IPS-18a (cell line): ENCODE results near the gene DLG2.

Experiments used
- H3K27ac ChIP-seq: one replicate; pipeline ENCODE4 v1.5.1; 2013; ENCODE audit warnings: low read length
- H3K27me3 ChIP-seq: one replicate; pipeline ENCODE4 v1.6.1; 2013; ENCODE audit warnings: mild to moderate bottlenecking, low read length; ENCODE audit not compliant: control insufficient read depth, insufficient read depth
- H3K36me3 ChIP-seq: one replicate; pipeline ENCODE4 v1.6.1; 2013; ENCODE audit warnings: low read depth, low read length; ENCODE audit not compliant: control insufficient read depth
- H3K4me1 ChIP-seq: one replicate; pipeline ENCODE4 v1.6.1; 2013; ENCODE audit warnings: low read depth, low read length; ENCODE audit not compliant: control insufficient read depth
- H3K4me3 ChIP-seq: one replicate; pipeline ENCODE4 v1.5.1; 2013; ENCODE audit warnings: low read length
- H3K9ac ChIP-seq: one replicate; pipeline ENCODE4 v1.6.1; 2013; ENCODE audit warnings: mild to moderate bottlenecking, low read length, moderate library complexity
- H3K9me3 ChIP-seq: one replicate; pipeline ENCODE4 v1.6.1; 2013; ENCODE audit warnings: low read depth, low read length; ENCODE audit not compliant: control insufficient read depth

DLG2 gene

GRCh38 chr11:85182441-85183387 is 444.4 kb downstream of the DLG2 start:
- no peak overlapping the region for H3K27ac ChIP-seq
- H3K9ac ChIP-seq = no peak overlapping the region
- H3K4me1 ChIP-seq = peaks cover 10% of the 10 kb centered on the region
- no peak overlapping the region for H3K4me3 ChIP-seq
- no peaks in the 10 kb centered on the region for H3K9me3 ChIP-seq
- H3K27me3 ChIP-seq = no peaks in the 10 kb centered on the region
- no peaks in the 10 kb centered on the region for H3K36me3 ChIP-seq

DNA sequence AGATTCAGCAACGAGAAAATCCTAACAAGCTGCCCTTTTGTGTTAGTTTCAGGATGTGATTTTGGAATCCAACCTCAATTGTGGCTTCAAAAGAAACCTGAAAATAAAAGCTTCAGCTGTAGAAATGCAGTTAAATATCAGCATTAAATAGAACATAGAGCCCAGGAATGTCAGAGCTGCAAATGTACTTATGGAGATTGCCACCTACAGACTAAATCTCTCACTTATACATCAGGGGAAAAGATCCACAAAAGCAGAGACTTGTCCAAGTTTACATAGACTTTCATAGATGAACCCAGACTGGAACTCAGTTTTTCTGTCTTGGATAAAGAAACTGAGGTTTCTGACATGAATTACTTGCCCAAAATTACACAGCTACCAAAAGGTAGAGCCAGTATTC is 446.6 kb downstream of the DLG2 start:
- Histone ChIP-seq H3K9ac (no peak overlapping the region), H3K27me3 (no peaks in the 10 kb centered on the region), H3K36me3 (no peaks in the 10 kb centered on the region), H3K27ac (no peak overlapping the region), H3K4me1 (peaks cover 10% of the 10 kb centered on the region), H3K9me3 (no peaks in the 10 kb centered on the region), H3K4me3 (no peak overlapping the region)

GRCh38 chr11:85171648-85172257 is 455.4 kb downstream of the DLG2 start:
- Histone ChIP-seq H3K27me3 (no peaks in the 10 kb centered on the region), H3K27ac (no peak overlapping the region), H3K36me3 (no peaks in the 10 kb centered on the region), H3K9me3 (no peaks in the 10 kb centered on the region), H3K4me1 (peaks cover 29% of the 10 kb centered on the region), H3K9ac (no peak overlapping the region), H3K4me3 (no peak overlapping the region)

GRCh38 chr11:85170184-85170583 is 457.0 kb downstream of the DLG2 start:
- H3K9me3 ChIP-seq = no peaks in the 10 kb centered on the region
- H3K9ac ChIP-seq = no peak overlapping the region
- H3K27ac ChIP-seq = no peak overlapping the region
- no peak overlapping the region for H3K4me3 ChIP-seq
- H3K36me3 ChIP-seq = no peaks in the 10 kb centered on the region
- no peaks in the 10 kb centered on the region for H3K27me3 ChIP-seq
- H3K4me1 ChIP-seq = peaks cover 29% of the 10 kb centered on the region

GRCh38 chr11:85167471-85167870 is 459.7 kb downstream of the DLG2 start:
- H3K27ac ChIP-seq = no peak overlapping the region
- peaks cover 29% of the 10 kb centered on the region for H3K4me1 ChIP-seq
- H3K9me3 ChIP-seq = no peaks in the 10 kb centered on the region
- no peak overlapping the region for H3K9ac ChIP-seq
- H3K36me3 ChIP-seq = no peaks in the 10 kb centered on the region
- H3K27me3 ChIP-seq = no peaks in the 10 kb centered on the region
- H3K4me3 ChIP-seq = no peak overlapping the region

- Histone ChIP-seq H3K36me3 (no peaks in the 10 kb centered on the region), H3K4me1 (peaks cover 29% of the 10 kb centered on the region), H3K27ac (no peak overlapping the region), H3K4me3 (no peak overlapping the region), H3K9ac (no peak overlapping the region), H3K27me3 (no peaks in the 10 kb centered on the region), H3K9me3 (no peaks in the 10 kb centered on the region)
Measured at GRCh38 chr11:85167038-85167437, 460.1 kb downstream of the DLG2 start.

GRCh38 chr11:85165819-85166218 is 461.3 kb downstream of the DLG2 start:
- H3K27ac ChIP-seq = no peak overlapping the region
- H3K27me3 ChIP-seq = no peaks in the 10 kb centered on the region
- peaks cover 24% of the 10 kb centered on the region for H3K4me1 ChIP-seq
- H3K9me3 ChIP-seq = no peaks in the 10 kb centered on the region
- no peak overlapping the region for H3K4me3 ChIP-seq
- H3K9ac ChIP-seq = no peak overlapping the region
- no peaks in the 10 kb centered on the region for H3K36me3 ChIP-seq

DNA sequence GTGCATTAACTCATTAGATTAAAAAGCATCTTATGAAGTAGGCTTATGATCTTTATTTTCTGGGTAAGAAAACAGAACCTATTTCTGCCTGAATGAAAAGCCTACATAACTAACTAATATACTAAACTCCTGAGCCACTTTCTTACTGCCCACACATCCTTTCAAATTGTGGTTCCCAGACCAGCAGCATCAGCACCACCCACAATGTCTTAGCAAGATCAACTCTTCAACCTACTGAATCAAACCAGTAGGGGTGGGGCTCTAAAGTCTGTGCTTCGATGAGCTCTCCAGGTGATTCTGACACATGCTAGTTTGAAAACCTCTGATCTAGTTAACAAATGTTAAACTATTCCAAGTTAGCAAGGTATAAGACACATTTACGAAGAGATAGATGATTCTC is 462.4 kb downstream of the DLG2 start:
- H3K27ac ChIP-seq = no peak overlapping the region
- H3K9ac ChIP-seq = no peak overlapping the region
- H3K4me1 ChIP-seq = peaks cover 13% of the 10 kb centered on the region

GRCh38 chr11:85154294-85154693 is 472.9 kb downstream of the DLG2 start:
- no peaks in the 10 kb centered on the region for H3K36me3 ChIP-seq
- H3K9ac ChIP-seq = no peak overlapping the region
- no peak overlapping the region for H3K27ac ChIP-seq
- H3K4me3 ChIP-seq = no peak overlapping the region
- H3K27me3 ChIP-seq = no peaks in the 10 kb centered on the region
- H3K4me1 ChIP-seq = peaks cover 17% of the 10 kb centered on the region
- H3K9me3 ChIP-seq = no peaks in the 10 kb centered on the region

More for the DNA sequence above, 462.4 kb downstream of the DLG2 start:
- Histone ChIP-seq H3K9me3 (no peaks in the 10 kb centered on the region), H3K27me3 (no peaks in the 10 kb centered on the region), H3K4me3 (no peak overlapping the region), H3K36me3 (no peaks in the 10 kb centered on the region)

DNA sequence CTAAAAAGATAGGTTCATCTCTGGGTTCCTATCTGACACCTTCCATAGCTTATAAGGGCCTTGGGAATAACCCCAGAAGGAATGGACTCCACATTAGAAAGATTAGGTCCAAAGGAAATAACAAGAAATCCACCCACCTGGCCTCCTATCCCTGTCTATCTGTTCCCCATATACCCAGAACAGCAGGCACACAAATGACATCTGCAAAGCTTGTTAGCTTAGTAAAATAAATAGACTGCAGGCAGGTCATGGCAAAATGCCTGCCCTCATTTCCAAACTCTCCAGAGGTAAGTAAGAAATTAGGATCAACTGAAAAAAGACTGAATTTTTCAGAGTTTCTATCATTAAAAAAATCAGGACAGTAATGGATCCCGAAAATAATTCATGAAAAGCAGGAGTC is 489.5 kb downstream of the DLG2 start:
- no peak overlapping the region for H3K9ac ChIP-seq
- peaks cover 2% of the 10 kb centered on the region for H3K9me3 ChIP-seq
- no peak overlapping the region for H3K27ac ChIP-seq
- no peaks in the 10 kb centered on the region for H3K36me3 ChIP-seq
- H3K4me3 ChIP-seq = no peak overlapping the region
- H3K4me1 ChIP-seq = peaks cover 11% of the 10 kb centered on the region
- no peaks in the 10 kb centered on the region for H3K27me3 ChIP-seq

GRCh38 chr11:85133636-85134035 is 493.5 kb downstream of the DLG2 start:
- H3K9me3 ChIP-seq = no peaks in the 10 kb centered on the region
- H3K27ac ChIP-seq = no peak overlapping the region
- H3K4me1 ChIP-seq = peaks cover 13% of the 10 kb centered on the region
- H3K9ac ChIP-seq = no peak overlapping the region
- H3K27me3 ChIP-seq = no peaks in the 10 kb centered on the region
- H3K36me3 ChIP-seq = no peaks in the 10 kb centered on the region
- H3K4me3 ChIP-seq = no peak overlapping the region
